Measurements from ENCODE around the gene GALNT1. TPM values are rescaled to one million over a fixed set of nuclear protein-coding genes. Genes with fewer than 3 reads are reported as not detected.

Gene GALNT1
- total RNA-seq, 1 donor = 796 TPM

- no peak for TF ChIP-seq CTCF (IDR thresholded peaks at IDR 0.05; ENCODE audit: extremely low read depth, low read depth, low read length)
- Histone ChIP-seq H3K4me3 (ENCODE audit: insufficient read depth, low read length) (no peak overlapping the region), H3K4me1 (ENCODE audit: insufficient read depth, low read length) (peaks cover 17% of the 10 kb centered on the region), H3K27ac (ENCODE audit: low read depth, low read length) (no peak overlapping the region), H3K4me2 (ENCODE audit: insufficient read depth, low read length) (no peak overlapping the region), H3K27me3 (ENCODE audit: insufficient read depth, low read length) (no peaks in the 10 kb centered on the region), H2AFZ (ENCODE audit: low read length) (no peak overlapping the region), H3K79me2 (ENCODE audit: insufficient read depth, low read length) (peaks cover 13% of the 10 kb centered on the region), H3K9me3 (ENCODE audit: low read depth, low read length) (no peaks in the 10 kb centered on the region), H3K36me3 (ENCODE audit: insufficient read depth, low read length) (no peaks in the 10 kb centered on the region), H4K20me1 (ENCODE audit: insufficient read depth, low read length) (peaks cover under 1% of the 10 kb centered on the region)
- DNase-seq (ENCODE audit: insufficient read length, low spot score, missing footprints) = no peak
These were observed 4.3 kb upstream of the GALNT1 start for GRCh38 chr18:35577045-35577848.

DNA sequence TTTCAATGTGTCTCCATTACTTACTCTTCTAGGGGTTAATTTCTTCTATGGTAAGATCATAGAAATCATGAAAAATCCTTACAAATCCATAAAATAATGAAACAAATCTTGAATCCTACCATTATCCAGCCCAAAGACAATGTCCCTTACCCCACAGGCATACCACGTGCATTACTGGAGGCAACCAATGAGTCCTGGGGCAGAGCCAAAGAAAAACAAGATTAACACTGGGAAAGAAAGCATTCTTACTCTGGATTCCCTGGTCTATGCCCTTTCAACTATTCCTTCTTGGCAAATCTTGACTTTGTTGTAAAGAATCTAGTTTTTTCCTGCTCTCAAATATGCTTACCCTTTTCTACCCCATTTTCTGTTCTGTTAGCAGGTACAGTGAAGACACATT is 3.1 kb upstream of the GALNT1 start:
- no peak for TF ChIP-seq CTCF (IDR thresholded peaks at IDR 0.05; ENCODE audit: extremely low read depth, low read depth, low read length)
- Histone ChIP-seq H3K79me2 (ENCODE audit: insufficient read depth, low read length) (peaks cover 25% of the 10 kb centered on the region), H3K4me3 (ENCODE audit: insufficient read depth, low read length) (no peak overlapping the region), H3K9me3 (ENCODE audit: low read depth, low read length) (no peaks in the 10 kb centered on the region), H3K36me3 (ENCODE audit: insufficient read depth, low read length) (no peaks in the 10 kb centered on the region), H3K4me2 (ENCODE audit: insufficient read depth, low read length) (peak overlapping the region; percentile 0), H2AFZ (ENCODE audit: low read length) (no peak overlapping the region), H3K27me3 (ENCODE audit: insufficient read depth, low read length) (no peaks in the 10 kb centered on the region), H3K4me1 (ENCODE audit: insufficient read depth, low read length) (peaks cover 20% of the 10 kb centered on the region), H3K27ac (ENCODE audit: low read depth, low read length) (no peak overlapping the region), H4K20me1 (ENCODE audit: insufficient read depth, low read length) (peaks cover 12% of the 10 kb centered on the region)
- DNase-seq (ENCODE audit: insufficient read length, low spot score, missing footprints) = peak; percentile 52

DNA sequence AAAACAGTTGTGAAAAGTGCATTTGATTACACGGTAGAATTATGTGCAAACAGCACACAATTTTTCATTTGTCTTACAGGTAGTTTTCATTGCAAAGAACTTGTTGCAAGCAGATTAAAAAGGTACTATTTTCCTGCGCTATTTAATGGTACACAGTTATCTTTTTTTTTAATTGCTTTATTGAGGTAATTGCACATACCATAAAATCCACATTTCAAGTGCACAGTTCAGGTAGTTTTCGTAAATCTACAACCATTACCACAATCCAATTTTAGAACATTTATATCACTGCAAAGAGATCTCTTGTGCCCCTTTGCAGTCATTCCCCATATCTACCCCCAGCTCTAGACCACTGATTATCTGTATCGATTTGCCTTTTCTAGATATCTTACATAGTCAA is 2.6 kb upstream of the GALNT1 start:
- H3K4me3 ChIP-seq (ENCODE audit: insufficient read depth, low read length) = no peak overlapping the region
- H3K27ac ChIP-seq (ENCODE audit: low read depth, low read length) = no peak overlapping the region
- no peak for TF ChIP-seq CTCF (IDR thresholded peaks at IDR 0.05; ENCODE audit: extremely low read depth, low read depth, low read length)
- H3K36me3 ChIP-seq (ENCODE audit: insufficient read depth, low read length) = no peaks in the 10 kb centered on the region
- no peaks in the 10 kb centered on the region for H3K9me3 ChIP-seq (ENCODE audit: low read depth, low read length)
- H4K20me1 ChIP-seq (ENCODE audit: insufficient read depth, low read length) = peaks cover 17% of the 10 kb centered on the region
- H3K4me2 ChIP-seq (ENCODE audit: insufficient read depth, low read length) = peak overlapping the region; percentile 0
- no peaks in the 10 kb centered on the region for H3K27me3 ChIP-seq (ENCODE audit: insufficient read depth, low read length)
- peak; percentile 29 for DNase-seq (ENCODE audit: insufficient read length, low spot score, missing footprints)
- no peak overlapping the region for H2AFZ ChIP-seq (ENCODE audit: low read length)
- peaks cover 24% of the 10 kb centered on the region for H3K4me1 ChIP-seq (ENCODE audit: insufficient read depth, low read length)
- H3K79me2 ChIP-seq (ENCODE audit: insufficient read depth, low read length) = peaks cover 30% of the 10 kb centered on the region

- Histone ChIP-seq H3K27ac (ENCODE audit: low read depth, low read length) (peak overlapping the region; percentile 69), H3K4me1 (ENCODE audit: insufficient read depth, low read length) (peaks cover 24% of the 10 kb centered on the region), H3K27me3 (ENCODE audit: insufficient read depth, low read length) (no peaks in the 10 kb centered on the region), H4K20me1 (ENCODE audit: insufficient read depth, low read length) (peaks cover 36% of the 10 kb centered on the region), H3K36me3 (ENCODE audit: insufficient read depth, low read length) (peaks cover 11% of the 10 kb centered on the region), H2AFZ (ENCODE audit: low read length) (peak overlapping the region; percentile 65), H3K79me2 (ENCODE audit: insufficient read depth, low read length) (peaks cover 50% of the 10 kb centered on the region), H3K9me3 (ENCODE audit: low read depth, low read length) (no peaks in the 10 kb centered on the region), H3K4me3 (ENCODE audit: insufficient read depth, low read length) (peak overlapping the region; percentile 75), H3K4me2 (ENCODE audit: insufficient read depth, low read length) (peak overlapping the region; percentile 72)
- TF ChIP-seq CTCF (IDR thresholded peaks at IDR 0.05; ENCODE audit: extremely low read depth, low read depth, low read length) = no peak
- DNase-seq (ENCODE audit: insufficient read length, low spot score, missing footprints) = peak; percentile 96
These were observed 620 bp upstream of the GALNT1 start for GRCh38 chr18:35580701-35581539.

All from osteoblast (primary cell).